OCI-LY1 (cell line): Measurements from ENCODE around the gene FCAMR.

Experiments used
- H2AFZ ChIP-seq: fragments of 200-600 bp; sonication (generic), shearing (Covaris generic); 2 replicates; pipeline ENCODE4 v1.6.0; 2014; ENCODE audit warnings: antibody characterized with exemption, mild to moderate bottlenecking, low read length
- H3F3A ChIP-seq: fragments of 200-600 bp; sonication (generic), shearing (Covaris generic); 2 replicates; pipeline ENCODE4 v1.6.0; 2014; ENCODE audit warnings: mild to moderate bottlenecking, antibody characterized with exemption, low read length, moderate library complexity; ENCODE audit not compliant: insufficient read depth
- H3K27ac ChIP-seq: fragments of 200-600 bp; sonication (generic); 2 replicates; pipeline ENCODE4 v1.5.1; 2014; ENCODE audit warnings: low read length, mixed run types, mild to moderate bottlenecking, low read depth; ENCODE audit not compliant: poor library complexity, severe bottlenecking
- H3K27me3 ChIP-seq: fragments of 200-600 bp; sonication (generic); 2 replicates; pipeline ENCODE4 v1.6.0; 2014; ENCODE audit warnings: antibody characterized with exemption, mild to moderate bottlenecking, low read length, moderate library complexity; ENCODE audit not compliant: insufficient read depth
- H3K36me3 ChIP-seq: fragments of 200-600 bp; sonication (generic); 2 replicates; pipeline ENCODE4 v1.6.1; 2014; ENCODE audit warnings: mild to moderate bottlenecking, antibody characterized with exemption, low read length, moderate library complexity, mixed read lengths; ENCODE audit not compliant: insufficient read depth
- H3K4me1 ChIP-seq: fragments of 200-600 bp; sonication (generic); 2 replicates; pipeline ENCODE4 v1.5.1; 2014; ENCODE audit warnings: mild to moderate bottlenecking, low read length, moderate library complexity; ENCODE audit not compliant: insufficient read depth, severe bottlenecking
- H3K4me2 ChIP-seq: fragments of 200-600 bp; sonication (generic), shearing (Covaris generic); 2 replicates; pipeline ENCODE4 v1.6.1; 2014; ENCODE audit warnings: low read length
- H3K4me3 ChIP-seq: fragments of 200-600 bp; sonication (generic); 2 replicates; pipeline ENCODE4 v1.5.1; 2014; ENCODE audit warnings: low read length, low read depth, mild to moderate bottlenecking, mixed read lengths; ENCODE audit not compliant: poor library complexity, severe bottlenecking
- H3K79me2 ChIP-seq: fragments of 200-600 bp; shearing (Covaris generic); 2 replicates; pipeline ENCODE4 v1.6.1; 2016; ENCODE audit warnings: mixed run types, low read length, mixed read lengths; ENCODE audit not compliant: insufficient read depth
- H3K9ac ChIP-seq: fragments of 200-600 bp; sonication (generic), shearing (Covaris generic); 2 replicates; pipeline ENCODE4 v1.6.1; 2014; ENCODE audit warnings: mild to moderate bottlenecking, low read length, mixed read lengths
- H3K9me2 ChIP-seq: fragments of 200-600 bp; sonication (generic), shearing (Covaris generic); 2 replicates; pipeline ENCODE4 v1.6.1; 2014; ENCODE audit warnings: low read depth, mild to moderate bottlenecking, low read length, mixed read lengths
- H3K9me3 ChIP-seq: fragments of 200-600 bp; shearing (Covaris generic); 2 replicates; pipeline ENCODE4 v1.6.1; 2014; ENCODE audit warnings: low read length, mixed read lengths
- H4K20me1 ChIP-seq: fragments of 200-600 bp; sonication (generic), shearing (Covaris generic); 2 replicates; pipeline ENCODE4 v1.6.0; 2016; ENCODE audit warnings: mild to moderate bottlenecking, low read length; ENCODE audit not compliant: insufficient read depth
- CTCF ChIP-seq: fragments of 200-600 bp; sonication (generic), shearing (Covaris generic); IDR thresholded peaks from 2 replicates; pipeline ENCODE4 v1.5.1; 2017; ENCODE audit warnings: mild to moderate bottlenecking, antibody characterized with exemption, low read length, moderate library complexity, mixed read lengths
- EZH2 ChIP-seq: fragments of 200-600 bp; sonication (generic), shearing (Covaris generic); IDR thresholded peaks from 2 replicates; pipeline ENCODE4 v1.8.0; 2017; ENCODE audit warnings: borderline replicate concordance, mixed run types, mild to moderate bottlenecking, antibody characterized with exemption, low read length, moderate library complexity, mixed read lengths

FCAMR gene

GRCh38 chr1:206941766-206942418, 28.4 kb downstream of the FCAMR start:
- Histone ChIP-seq H3K9me3 (no peaks in the 10 kb centered on the region), H3K27me3 (peaks cover 7% of the 10 kb centered on the region; the same call in 1 of the 2 replicates), H3K4me2 (no peak overlapping the region), H3K9me2 (no peaks in the 10 kb centered on the region), H4K20me1 (no peaks in the 10 kb centered on the region), H3F3A (no peaks in the 10 kb centered on the region), H3K79me2 (no peaks in the 10 kb centered on the region), H3K4me1 (no peaks in the 10 kb centered on the region), H3K27ac (no peak overlapping the region), H3K36me3 (no peaks in the 10 kb centered on the region), H3K9ac (no peak overlapping the region), H2AFZ (no peak overlapping the region), H3K4me3 (no peak overlapping the region)
- TF ChIP-seq CTCF, result no peak
- TF ChIP-seq EZH2, result no peak

- Histone ChIP-seq H3K9me3 (no peaks in the 10 kb centered on the region), H3K4me2 (no peak overlapping the region), H3K9me2 (no peaks in the 10 kb centered on the region), H3K27ac (no peak overlapping the region), H3K4me3 (no peak overlapping the region), H3K27me3 (peaks cover 7% of the 10 kb centered on the region; the same call in 1 of the 2 replicates), H3F3A (no peaks in the 10 kb centered on the region), H3K79me2 (no peaks in the 10 kb centered on the region), H3K4me1 (no peaks in the 10 kb centered on the region), H3K9ac (no peak overlapping the region), H3K36me3 (no peaks in the 10 kb centered on the region), H2AFZ (no peak overlapping the region), H4K20me1 (no peaks in the 10 kb centered on the region)
- TF ChIP-seq EZH2 (no peak), CTCF (no peak)
These were observed 29.7 kb downstream of the FCAMR start for GRCh38 chr1:206940588-206940936.

GRCh38 chr1:206939841-206940587, 30.2 kb downstream of the FCAMR start:
- no peaks in the 10 kb centered on the region for H3F3A ChIP-seq
- H4K20me1 ChIP-seq, result no peaks in the 10 kb centered on the region
- no peaks in the 10 kb centered on the region for H3K9me2 ChIP-seq
- H3K9ac ChIP-seq, result no peak overlapping the region
- no peak for TF ChIP-seq CTCF
- TF ChIP-seq EZH2, result no peak
- H3K36me3 ChIP-seq, result no peaks in the 10 kb centered on the region
- H3K4me1 ChIP-seq, result no peaks in the 10 kb centered on the region
- H3K27me3 ChIP-seq, result peaks cover 7% of the 10 kb centered on the region; the same call in 1 of the 2 replicates
- no peak overlapping the region for H3K27ac ChIP-seq
- no peaks in the 10 kb centered on the region for H3K9me3 ChIP-seq
- no peak overlapping the region for H3K4me3 ChIP-seq
- no peaks in the 10 kb centered on the region for H3K79me2 ChIP-seq
- H2AFZ ChIP-seq, result no peak overlapping the region
- no peak overlapping the region for H3K4me2 ChIP-seq
